Cortex of kidney (tissue), 1 donor: Measurements from ENCODE around the gene EXOC6B.

Experiments used
- DNase-seq: peaks from one replicate; lab custom pipeline; 2025; lab: John Stamatoyannopoulos, UW

EXOC6B gene

DNA sequence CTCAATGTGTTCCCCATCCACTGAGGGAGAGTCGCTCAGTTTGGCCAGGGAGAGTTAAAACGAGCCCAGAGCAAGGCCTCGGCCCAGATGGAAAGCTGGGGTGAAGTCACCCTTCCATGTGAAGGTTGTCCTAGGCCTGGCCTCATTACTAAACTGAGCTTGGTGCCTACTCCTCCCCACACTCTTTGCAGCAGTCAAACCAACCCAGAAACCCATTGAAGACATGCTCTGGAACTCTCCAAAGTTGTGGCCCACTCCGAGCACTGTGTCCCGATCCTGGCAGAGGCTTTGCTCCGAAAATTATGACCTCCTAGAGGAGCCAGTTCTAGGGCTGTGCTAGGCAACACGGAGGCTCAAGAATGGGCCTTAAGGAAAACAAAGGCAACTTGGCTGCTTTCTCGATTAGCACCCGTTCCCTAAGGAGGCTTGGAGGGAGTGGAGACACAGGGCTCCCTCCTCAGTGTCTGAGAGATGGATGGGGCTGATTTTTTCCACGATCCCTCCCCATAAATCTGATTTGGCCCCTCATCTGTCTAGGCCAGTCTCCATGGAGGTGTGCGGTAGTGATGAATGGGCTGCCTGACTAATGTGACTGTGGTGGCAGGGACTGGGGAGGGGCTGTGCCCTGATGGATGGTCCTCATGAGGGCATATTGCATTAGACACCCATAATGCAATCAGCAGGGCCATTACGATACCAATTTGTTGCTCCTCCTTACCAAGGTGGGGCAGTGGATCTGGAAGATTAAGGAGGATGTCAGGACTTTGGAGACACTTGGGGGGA is 666.4 kb downstream of the EXOC6B start:
- DNase-seq: no peak

DNA sequence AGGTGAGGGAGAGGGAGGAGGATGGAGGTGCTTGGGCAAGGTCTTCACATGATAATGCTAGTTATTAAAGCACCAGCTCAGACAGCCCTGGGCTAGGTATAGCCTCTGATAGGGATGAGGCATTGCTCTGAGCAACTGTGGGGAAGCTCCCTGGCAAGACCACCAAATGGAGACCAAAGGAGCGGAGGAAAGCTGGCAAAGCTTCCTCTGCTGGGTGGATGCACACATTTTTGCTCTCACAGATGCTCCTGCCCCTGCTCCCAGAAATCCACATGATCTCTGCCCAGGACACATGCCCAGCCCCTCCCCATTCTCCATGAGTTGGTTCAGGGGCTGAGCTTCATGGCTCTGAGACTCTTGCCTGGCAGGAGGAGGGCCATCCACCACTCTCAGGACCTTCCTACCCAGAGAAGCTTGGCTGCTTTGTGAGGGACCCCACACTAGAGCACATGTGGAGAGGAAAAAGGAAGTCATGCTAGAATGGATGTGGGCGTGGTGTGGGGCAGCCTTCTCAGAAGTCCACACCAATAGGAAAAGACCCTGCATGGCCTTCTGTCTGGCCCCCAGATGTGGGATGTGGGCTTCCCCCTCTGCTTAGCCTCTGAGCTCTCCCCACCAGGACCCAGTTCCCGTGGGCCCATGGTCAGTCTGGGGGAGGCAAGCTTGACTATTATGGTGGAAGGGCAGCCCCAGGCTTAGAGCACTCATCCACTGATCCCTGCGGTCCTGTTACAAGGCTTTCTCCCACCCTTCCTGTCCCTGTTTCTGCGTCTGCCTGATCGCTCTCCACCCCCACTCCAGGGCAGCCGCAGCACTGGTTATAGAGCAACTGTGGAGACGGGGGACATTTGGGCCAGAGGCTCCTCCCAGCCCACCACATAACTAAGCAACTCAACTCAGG is 667.7 kb downstream of the EXOC6B start:
- DNase-seq: no peak

DNA sequence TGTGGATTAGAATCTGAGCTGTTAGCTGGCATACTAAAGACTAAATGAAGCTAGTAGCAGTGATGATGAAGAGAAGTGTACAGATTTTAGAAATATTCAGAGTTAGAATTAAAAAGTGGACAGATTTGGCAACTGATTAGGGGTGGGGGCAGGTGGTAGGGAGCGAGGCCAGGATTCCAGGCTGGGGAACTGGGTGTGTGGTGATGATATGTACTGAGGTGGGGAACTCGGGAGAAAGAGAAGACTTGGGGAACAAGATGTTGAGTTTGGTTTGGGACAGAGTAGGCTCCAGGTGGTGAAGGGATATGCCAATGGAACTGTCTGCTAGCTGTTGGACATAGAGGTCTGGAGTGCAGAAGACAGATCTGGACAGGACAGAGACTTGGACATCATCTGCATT is 669.0 kb downstream of the EXOC6B start:
- DNase-seq: no peak

DNA sequence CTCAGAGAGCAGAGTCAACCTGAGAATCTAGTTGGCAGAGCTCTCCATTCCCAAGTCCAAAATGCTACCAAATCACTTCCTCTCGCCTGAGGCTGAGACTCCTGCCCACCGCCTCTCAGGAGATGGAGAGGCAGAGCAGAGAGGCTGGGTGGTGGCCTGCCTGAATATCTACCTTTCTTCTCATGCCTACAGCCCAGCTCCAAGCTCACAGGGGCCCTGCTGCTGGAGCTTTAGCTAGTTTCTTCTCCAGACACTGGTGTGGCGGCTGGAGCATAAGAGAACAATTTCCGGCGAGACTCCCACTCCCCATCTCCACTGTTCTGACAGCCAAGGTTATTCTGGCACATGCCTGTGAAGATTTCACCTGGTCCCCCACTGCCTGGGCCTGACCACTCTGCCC is 670.1 kb downstream of the EXOC6B start:
- no peak for DNase-seq

DNA sequence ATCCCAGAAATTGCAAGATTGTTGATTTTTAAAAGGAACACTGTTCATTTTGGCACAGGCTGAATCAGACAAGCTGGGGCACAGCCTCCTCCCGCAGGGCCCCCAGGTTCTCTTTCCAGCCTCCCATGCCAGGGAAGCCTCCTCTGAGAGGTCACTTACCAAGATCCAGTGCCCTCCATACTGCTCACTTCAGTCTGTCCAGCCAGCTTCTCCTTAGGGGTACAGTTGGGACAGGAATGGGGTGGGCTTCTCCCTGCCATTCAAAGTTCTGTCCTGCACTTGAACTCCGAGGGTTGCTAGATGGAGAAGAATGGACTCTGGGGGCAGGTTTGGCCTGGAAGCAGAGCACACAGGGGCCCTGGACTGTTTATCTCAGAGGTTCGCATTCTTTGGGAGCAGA is 670.7 kb downstream of the EXOC6B start:
- no peak for DNase-seq

- no peak for DNase-seq
Measured at GRCh38 chr2:72154386-72154975, 671.4 kb downstream of the EXOC6B start.

DNA sequence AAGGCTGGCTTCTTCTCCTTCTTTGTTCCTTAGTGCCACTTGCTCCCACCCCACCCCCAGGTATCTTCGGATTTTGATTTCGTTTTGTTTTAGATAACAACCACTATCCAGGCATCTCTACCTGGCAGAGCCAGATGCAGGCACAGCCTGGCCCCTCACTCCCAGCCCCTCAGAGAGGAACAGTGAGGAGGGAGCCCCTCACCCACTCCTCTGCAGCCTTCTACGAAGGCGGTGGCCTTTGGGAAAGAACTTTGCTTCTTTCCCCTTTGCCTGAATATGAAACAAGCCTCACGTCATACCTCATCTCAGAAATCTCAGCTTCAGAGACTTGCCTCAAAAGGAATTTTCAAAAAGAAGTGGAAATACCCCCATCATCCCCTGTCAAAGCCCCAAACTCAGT is 671.9 kb downstream of the EXOC6B start:
- DNase-seq: no peak

- no peak for DNase-seq
Measured at GRCh38 chr2:72153026-72153791, 672.6 kb downstream of the EXOC6B start.

DNA sequence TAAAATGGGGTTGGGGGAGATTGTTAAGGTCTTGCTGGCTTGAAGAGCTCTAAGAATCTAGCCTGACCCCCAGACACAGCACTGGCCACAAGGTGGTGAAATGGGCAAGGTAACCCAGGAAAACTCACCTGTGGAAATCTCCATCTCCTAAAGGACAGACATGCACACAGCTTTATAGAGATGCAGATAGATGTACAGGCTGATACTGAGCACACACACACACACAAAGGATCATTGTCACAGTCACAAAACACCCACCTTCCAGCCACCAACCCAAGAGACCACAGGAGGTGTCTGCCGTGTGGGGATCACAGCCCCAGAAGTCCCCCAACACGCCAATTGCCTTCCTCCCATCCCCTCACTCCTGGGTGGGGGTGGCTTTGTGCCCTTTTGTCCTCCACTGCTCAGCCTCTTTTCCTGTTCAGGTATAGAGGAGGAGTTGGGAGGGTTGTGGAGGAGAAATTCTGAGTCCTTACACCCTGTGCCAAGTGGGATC is 674.9 kb downstream of the EXOC6B start:
- DNase-seq: no peak

- no peak for DNase-seq
Measured at GRCh38 chr2:72150157-72150860, 675.5 kb downstream of the EXOC6B start.

- no peak for DNase-seq
Measured at GRCh38 chr2:72149556-72150156, 676.2 kb downstream of the EXOC6B start.

DNA sequence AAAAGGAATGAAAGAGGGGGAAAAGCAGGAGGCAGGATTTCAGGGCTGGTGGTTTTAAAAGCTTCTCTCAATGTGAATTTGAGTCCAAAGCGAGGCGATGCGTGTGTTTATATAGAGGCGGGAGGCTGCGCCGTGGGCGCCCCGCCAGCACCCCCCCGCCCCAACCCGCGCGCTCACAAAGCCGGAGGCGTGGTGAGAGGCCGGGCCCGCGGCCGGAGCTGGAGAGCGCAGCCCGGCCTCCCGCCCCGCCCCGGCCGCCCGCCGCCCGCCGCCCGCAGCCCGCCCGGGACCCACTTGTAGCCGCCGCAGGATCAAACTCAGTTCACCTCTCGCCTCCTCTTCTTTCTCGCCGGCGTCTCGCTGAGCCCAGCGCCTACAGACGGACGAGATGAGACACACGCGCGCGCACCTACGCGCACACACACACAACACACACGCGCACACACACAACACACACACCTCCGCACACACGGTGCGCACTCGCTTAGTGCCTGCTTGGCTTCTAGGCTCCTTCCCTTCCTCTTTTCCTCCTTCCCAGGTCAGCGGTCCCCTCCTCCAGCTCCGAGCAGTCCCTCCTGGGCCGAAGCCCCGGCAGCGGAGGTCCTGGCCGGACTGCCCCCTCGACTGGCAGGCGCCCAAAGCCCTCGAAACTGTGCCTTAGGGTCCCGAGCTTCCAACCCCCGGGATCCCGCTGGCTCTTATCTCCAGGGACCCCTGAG is 676.8 kb downstream of the EXOC6B start:
- no peak for DNase-seq

GRCh38 chr2:72148003-72148836 is 677.6 kb downstream of the EXOC6B start:
- DNase-seq: no peak

GRCh38 chr2:72147303-72147971 is 678.4 kb downstream of the EXOC6B start, which contains the start of gene CYP26B1:
TSS of gene CYP26B1 (minus strand) at chr2:72147862. CDS start at chr2:72147834, 28 bp downstream.
- no peak for DNase-seq

GRCh38 chr2:72146347-72147302 is 679.2 kb downstream of the EXOC6B start:
- no peak for DNase-seq

GRCh38 chr2:72145658-72146329 is 680.0 kb downstream of the EXOC6B start:
- no peak for DNase-seq

DNA sequence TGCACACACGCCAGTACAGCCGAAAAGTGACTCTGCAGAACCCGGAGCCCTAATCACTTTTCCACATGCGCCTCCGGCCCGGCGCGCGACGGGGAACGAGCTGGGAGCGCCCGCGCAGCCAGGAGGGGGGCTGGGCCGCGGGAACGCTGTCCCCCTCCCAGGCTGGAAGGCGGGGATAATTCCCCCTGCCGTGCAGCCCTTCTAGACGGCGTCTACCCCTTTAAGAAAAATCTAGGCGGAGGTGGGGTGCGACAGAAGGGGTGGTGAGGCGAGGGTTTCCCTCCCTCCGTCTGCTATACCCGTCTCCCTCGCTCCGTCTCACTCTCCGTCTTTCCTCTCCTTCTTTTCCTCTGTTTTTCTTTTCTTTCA is 680.6 kb downstream of the EXOC6B start:
- no peak for DNase-seq
